Neural cell (in vitro differentiated cells): ENCODE measurements around the gene FLT3LG. TPM values are rescaled to one million over a fixed set of nuclear protein-coding genes. Genes with fewer than 3 reads are reported as not detected.

Source experiments
- H2AFZ ChIP-seq: fragments of 200-600, 300-800 bp; sonication (generic), shearing (Covaris generic); 2 replicates; pipeline ENCODE4 v1.6.0; 2014; ENCODE audit warnings: low read depth, mild to moderate bottlenecking, antibody characterized with exemption, low read length, moderate library complexity
- H3F3A ChIP-seq: fragments of 200-600 bp; shearing (Covaris generic); 2 replicates; pipeline ENCODE4 v1.6.1; 2016; ENCODE audit warnings: mild to moderate bottlenecking, moderate library complexity, mixed read lengths, antibody characterized with exemption, low read length; ENCODE audit not compliant: insufficient read depth, poor library complexity, severe bottlenecking
- H3K27ac ChIP-seq: fragments of 200-600, 300-800 bp; sonication (generic), shearing (Covaris generic); 2 replicates; pipeline ENCODE4 v1.5.1; 2014; ENCODE audit warnings: mild to moderate bottlenecking, low read length, moderate library complexity
- H3K27me3 ChIP-seq: fragments of 300-800, 200-600 bp; sonication (generic), shearing (Covaris generic); 2 replicates; pipeline ENCODE4 v1.6.0; 2014; ENCODE audit warnings: mild to moderate bottlenecking, low read depth, low read length, moderate library complexity; ENCODE audit not compliant: insufficient read depth
- H3K36me3 ChIP-seq: fragments of 300-800, 200-600 bp; sonication (generic), shearing (Covaris generic); 2 replicates; pipeline ENCODE4 v1.5.1; 2014; ENCODE audit warnings: mild to moderate bottlenecking, antibody characterized with exemption, low read length, moderate library complexity; ENCODE audit not compliant: insufficient read depth
- H3K4me2 ChIP-seq: fragments of 300-800, 200-600 bp; sonication (generic), shearing (Covaris generic); 2 replicates; pipeline ENCODE4 v1.6.0; 2014; ENCODE audit warnings: mild to moderate bottlenecking, low read length
- H3K4me3 ChIP-seq: fragments of 300-800, 200-600 bp; sonication (generic), shearing (Covaris generic); 2 replicates; pipeline ENCODE4 v1.5.1; 2014; ENCODE audit warnings: mild to moderate bottlenecking, low read length, moderate library complexity
- H3K79me2 ChIP-seq: fragments of 200-600 bp; shearing (Covaris generic); replicated peaks from 2 replicates; pipeline ENCODE4 v1.6.0; 2014; ENCODE audit warnings: mild to moderate bottlenecking, low read length, moderate library complexity; ENCODE audit not compliant: insufficient read depth
- H3K9ac ChIP-seq: fragments of 300-800, 200-600 bp; sonication (generic), shearing (Covaris generic); 2 replicates; pipeline ENCODE4 v1.6.1; 2016; ENCODE audit warnings: mild to moderate bottlenecking, low read length, mixed read lengths
- H3K9me2 ChIP-seq: fragments of 200-600 bp; shearing (Covaris generic); 2 replicates; pipeline ENCODE4 v1.6.1; 2016; ENCODE audit warnings: mild to moderate bottlenecking, low read length, mixed read lengths; ENCODE audit not compliant: insufficient read depth
- H3K9me3 ChIP-seq: fragments of 200-600, 300-800 bp; sonication (generic), shearing (Covaris generic); 2 replicates; pipeline ENCODE4 v1.6.1; 2016; ENCODE audit warnings: mild to moderate bottlenecking, mixed run types, low read length, moderate library complexity, mixed read lengths
- H4K20me1 ChIP-seq: fragments of 200-600 bp; shearing (Covaris generic); 2 replicates; pipeline ENCODE4 v1.6.1; 2016; ENCODE audit warnings: mild to moderate bottlenecking, mixed run types; ENCODE audit not compliant: insufficient read depth
- EP300 ChIP-seq: fragments of 450-650 bp; conservative IDR thresholded peaks from 2 replicates; pipeline ENCODE4 v1.6.1; 2014; ENCODE audit warnings: antibody characterized with exemption, mild to moderate bottlenecking, moderate library complexity; ENCODE audit not compliant: poor library complexity, severe bottlenecking
- EZH2 ChIP-seq: fragments of 200-600, 300-800 bp; shearing (Covaris generic), sonication (generic); IDR thresholded peaks from 2 replicates; pipeline ENCODE4 v1.6.1; 2014; ENCODE audit warnings: antibody characterized with exemption, low read length, borderline replicate concordance, mild to moderate bottlenecking; ENCODE audit not compliant: insufficient read depth, poor library complexity, severe bottlenecking
- MXI1 ChIP-seq: fragments of 450-650 bp; conservative IDR thresholded peaks from 2 replicates; pipeline ENCODE4 v1.6.1; 2014; ENCODE audit warnings: antibody characterized with exemption, mild to moderate bottlenecking; ENCODE audit not compliant: poor library complexity, severe bottlenecking
- POLR2AphosphoS5 ChIP-seq: IDR thresholded peaks from 2 replicates; pipeline ENCODE4 v1.6.1; 2012
- RAD21 ChIP-seq: fragments of 450-650 bp; conservative IDR thresholded peaks from 2 replicates; pipeline ENCODE4 v1.6.1; 2014; ENCODE audit warnings: antibody characterized with exemption, mild to moderate bottlenecking, moderate library complexity
- SMC3 ChIP-seq: fragments of 450-650 bp; conservative IDR thresholded peaks from 2 replicates; pipeline ENCODE4 v1.6.1; 2014; ENCODE audit warnings: antibody characterized with exemption, mild to moderate bottlenecking, moderate library complexity; ENCODE audit not compliant: poor library complexity
- TAF1 ChIP-seq: IDR thresholded peaks from 2 replicates; pipeline ENCODE4 v1.6.1; 2012; ENCODE audit warnings: low read depth
- polyA plus RNA-seq: library from polyadenylated mRNA; depleted of rRNA; stranded (reverse); fragments of >200 nt; gene quantifications from 2 replicates; pipeline ENCODE4 v1.2.3, GENCODE V29; 2014
- small RNA-seq, 3 experiments: library from RNA; depleted of rRNA; stranded (forward); fragments of <200 nt; gene quantifications; one replicate each; pipeline ENCODE3, GENCODE V24; 2012
- TF ChIP-seq, protein P1 (sequence below): fragments of 450-650 bp; IDR thresholded peaks from 2 replicates; pipeline ENCODE4 v1.5.1; 2014; ENCODE audit warnings: antibody characterized with exemption, mild to moderate bottlenecking, moderate library complexity; ENCODE audit not compliant: poor library complexity, severe bottlenecking
- TF ChIP-seq, protein P2 (sequence below): IDR thresholded peaks from 2 replicates; pipeline ENCODE4 v1.6.1; 2012; ENCODE audit warnings: borderline replicate concordance

FLT3LG gene
- polyA plus RNA-seq, 1 donor from 2014 or later: not detected

DNA sequence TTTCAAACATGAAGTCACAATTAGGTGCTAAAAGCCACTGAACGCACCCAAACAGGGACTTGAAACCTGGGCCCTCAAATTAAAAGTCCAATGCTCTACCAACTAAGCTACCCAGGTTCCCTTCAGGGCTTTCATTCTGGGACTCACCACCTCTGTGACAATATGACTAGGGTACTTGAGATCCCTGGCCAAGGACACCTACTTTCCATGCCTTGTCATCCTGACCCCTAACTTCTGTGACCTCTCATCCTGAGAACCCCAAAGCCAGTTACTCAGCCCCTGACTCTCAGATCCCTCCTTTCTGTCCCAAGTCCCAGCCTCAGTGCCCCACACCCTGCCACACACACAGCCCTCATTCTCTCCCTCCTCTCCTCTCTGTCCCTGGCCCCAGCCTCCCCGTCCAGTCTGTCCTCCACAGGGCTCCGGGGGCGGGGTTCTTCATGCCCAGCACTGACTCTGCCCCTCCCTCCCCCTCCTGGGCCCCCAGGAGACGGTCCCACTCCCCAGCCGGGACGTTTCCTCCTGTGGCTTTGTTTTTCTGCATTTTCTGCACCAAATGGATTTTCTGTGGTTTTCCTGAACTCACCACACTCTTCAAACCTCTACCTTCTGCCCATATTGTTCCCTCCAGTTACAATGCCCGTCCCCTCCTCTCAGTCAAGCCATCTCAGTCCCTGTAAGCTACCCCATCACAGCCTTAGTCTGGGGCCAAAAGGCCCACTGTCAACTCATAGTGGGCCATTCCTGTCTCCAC, 60.8 kb downstream of the FLT3LG start:
- Histone ChIP-seq H3K36me3 (no peaks in the 10 kb centered on the region), H4K20me1 (no peaks in the 10 kb centered on the region), H3K9me2 (no peaks in the 10 kb centered on the region), H2AFZ (no peak overlapping the region), H3K9me3 (no peaks in the 10 kb centered on the region), H3K79me2 (no peaks in the 10 kb centered on the region), H3K4me2 (peak overlapping the region; percentile 49), H3K4me3 (peak overlapping the region; percentile 92), H3K9ac (no peak overlapping the region), H3K27me3 (no peaks in the 10 kb centered on the region), H3K27ac (no peak overlapping the region), H3F3A (no peaks in the 10 kb centered on the region)
- TF ChIP-seq, protein P1, sequence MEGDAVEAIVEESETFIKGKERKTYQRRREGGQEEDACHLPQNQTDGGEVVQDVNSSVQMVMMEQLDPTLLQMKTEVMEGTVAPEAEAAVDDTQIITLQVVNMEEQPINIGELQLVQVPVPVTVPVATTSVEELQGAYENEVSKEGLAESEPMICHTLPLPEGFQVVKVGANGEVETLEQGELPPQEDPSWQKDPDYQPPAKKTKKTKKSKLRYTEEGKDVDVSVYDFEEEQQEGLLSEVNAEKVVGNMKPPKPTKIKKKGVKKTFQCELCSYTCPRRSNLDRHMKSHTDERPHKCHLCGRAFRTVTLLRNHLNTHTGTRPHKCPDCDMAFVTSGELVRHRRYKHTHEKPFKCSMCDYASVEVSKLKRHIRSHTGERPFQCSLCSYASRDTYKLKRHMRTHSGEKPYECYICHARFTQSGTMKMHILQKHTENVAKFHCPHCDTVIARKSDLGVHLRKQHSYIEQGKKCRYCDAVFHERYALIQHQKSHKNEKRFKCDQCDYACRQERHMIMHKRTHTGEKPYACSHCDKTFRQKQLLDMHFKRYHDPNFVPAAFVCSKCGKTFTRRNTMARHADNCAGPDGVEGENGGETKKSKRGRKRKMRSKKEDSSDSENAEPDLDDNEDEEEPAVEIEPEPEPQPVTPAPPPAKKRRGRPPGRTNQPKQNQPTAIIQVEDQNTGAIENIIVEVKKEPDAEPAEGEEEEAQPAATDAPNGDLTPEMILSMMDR: no peak
- TF ChIP-seq EZH2 (no peak), RAD21 (no peak), EP300 (no peak), POLR2AphosphoS5 (no peak), TAF1 (no peak), SMC3 (no peak), MXI1 (no peak)
- TF ChIP-seq, protein P2, sequence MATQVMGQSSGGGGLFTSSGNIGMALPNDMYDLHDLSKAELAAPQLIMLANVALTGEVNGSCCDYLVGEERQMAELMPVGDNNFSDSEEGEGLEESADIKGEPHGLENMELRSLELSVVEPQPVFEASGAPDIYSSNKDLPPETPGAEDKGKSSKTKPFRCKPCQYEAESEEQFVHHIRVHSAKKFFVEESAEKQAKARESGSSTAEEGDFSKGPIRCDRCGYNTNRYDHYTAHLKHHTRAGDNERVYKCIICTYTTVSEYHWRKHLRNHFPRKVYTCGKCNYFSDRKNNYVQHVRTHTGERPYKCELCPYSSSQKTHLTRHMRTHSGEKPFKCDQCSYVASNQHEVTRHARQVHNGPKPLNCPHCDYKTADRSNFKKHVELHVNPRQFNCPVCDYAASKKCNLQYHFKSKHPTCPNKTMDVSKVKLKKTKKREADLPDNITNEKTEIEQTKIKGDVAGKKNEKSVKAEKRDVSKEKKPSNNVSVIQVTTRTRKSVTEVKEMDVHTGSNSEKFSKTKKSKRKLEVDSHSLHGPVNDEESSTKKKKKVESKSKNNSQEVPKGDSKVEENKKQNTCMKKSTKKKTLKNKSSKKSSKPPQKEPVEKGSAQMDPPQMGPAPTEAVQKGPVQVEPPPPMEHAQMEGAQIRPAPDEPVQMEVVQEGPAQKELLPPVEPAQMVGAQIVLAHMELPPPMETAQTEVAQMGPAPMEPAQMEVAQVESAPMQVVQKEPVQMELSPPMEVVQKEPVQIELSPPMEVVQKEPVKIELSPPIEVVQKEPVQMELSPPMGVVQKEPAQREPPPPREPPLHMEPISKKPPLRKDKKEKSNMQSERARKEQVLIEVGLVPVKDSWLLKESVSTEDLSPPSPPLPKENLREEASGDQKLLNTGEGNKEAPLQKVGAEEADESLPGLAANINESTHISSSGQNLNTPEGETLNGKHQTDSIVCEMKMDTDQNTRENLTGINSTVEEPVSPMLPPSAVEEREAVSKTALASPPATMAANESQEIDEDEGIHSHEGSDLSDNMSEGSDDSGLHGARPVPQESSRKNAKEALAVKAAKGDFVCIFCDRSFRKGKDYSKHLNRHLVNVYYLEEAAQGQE: no peak

Small RNAs within 50 kb of the gene (small RNA-seq; reads per million reads assigned to genes)
- gene COX6CP7: 0 reads per million in 3 experiments
- 0.33 to 1.8 (median 0.46) reads per million in 3 experiments for gene MIR150
- gene SNORD32A: 0 reads per million in 3 experiments
- gene SNORD33: 0 reads per million in 3 experiments
- 0 reads per million in 3 experiments for gene SNORD34
- gene SNORD35A: 0 reads per million in 3 experiments
- gene SNORD35B: 0 reads per million in 3 experiments

Other genes starting within 250 kb of the FLT3LG start
- not detected in 2 replicates for gene SLC6A16, start 149.0 kb upstream of the FLT3LG start, polyA plus RNA-seq
- not detected in 2 replicates for gene CD37, start 138.8 kb upstream of the FLT3LG start, polyA plus RNA-seq
- gene TEAD2, start 111.8 kb upstream of the FLT3LG start, polyA plus RNA-seq: 1.0 and 1.3 TPM in 2 replicates
- gene DKKL1, start 110.3 kb upstream of the FLT3LG start, polyA plus RNA-seq: 2.8 TPM in 1 of 2 replicates, not detected in the other
- 0.11 TPM in 1 of 2 replicates, not detected in the other for gene KASH5, start 86.0 kb upstream of the FLT3LG start, polyA plus RNA-seq
- gene PTH2, start 50.8 kb upstream of the FLT3LG start, polyA plus RNA-seq: not detected in 2 replicates
- gene GFY, start 48.8 kb upstream of the FLT3LG start, polyA plus RNA-seq: not detected in 2 replicates
- gene SLC17A7, start 32.7 kb upstream of the FLT3LG start, polyA plus RNA-seq: 0.07 TPM in 1 of 2 replicates, not detected in the other
- 132 and 145 TPM in 2 replicates for gene PIH1D1, start 22.4 kb upstream of the FLT3LG start, polyA plus RNA-seq
- 13.5 and 16.7 TPM in 2 replicates for gene ALDH16A1, start 21.0 kb upstream of the FLT3LG start, polyA plus RNA-seq
- 2,313 and 2,518 TPM in 2 replicates for gene RPL13A, start 13.4 kb downstream of the FLT3LG start, polyA plus RNA-seq
- gene RPS11, start 22.2 kb downstream of the FLT3LG start, polyA plus RNA-seq: 4,020 and 4,439 TPM in 2 replicates
- 1.7 TPM in 1 of 2 replicates, not detected in the other for gene FCGRT, start 38.4 kb downstream of the FLT3LG start, polyA plus RNA-seq
- gene RCN3, start 53.8 kb downstream of the FLT3LG start, polyA plus RNA-seq: not detected in 2 replicates
- gene NOSIP, start 106.3 kb downstream of the FLT3LG start, polyA plus RNA-seq: 129 and 153 TPM in 2 replicates
- gene PRRG2, start 107.1 kb downstream of the FLT3LG start, polyA plus RNA-seq: not detected in 2 replicates
- 1.2 and 1.7 TPM in 2 replicates for gene PRR12, start 117.0 kb downstream of the FLT3LG start, polyA plus RNA-seq
- 1.2 TPM in 1 of 2 replicates, not detected in the other for gene RRAS, start 165.9 kb downstream of the FLT3LG start, polyA plus RNA-seq
- gene SCAF1, start 168.0 kb downstream of the FLT3LG start, polyA plus RNA-seq: 11.9 and 12.8 TPM in 2 replicates
- gene IRF3, start 191.6 kb downstream of the FLT3LG start, polyA plus RNA-seq: 31.3 and 39.4 TPM in 2 replicates
- gene BCL2L12, start 191.7 kb downstream of the FLT3LG start, polyA plus RNA-seq: 1.1 TPM in 1 of 2 replicates, not detected in the other
- 610 and 682 TPM in 2 replicates for gene PRMT1, start 203.1 kb downstream of the FLT3LG start, polyA plus RNA-seq
- gene ADM5, start 215.4 kb downstream of the FLT3LG start, polyA plus RNA-seq: 6.7 and 7.2 TPM in 2 replicates
- 204 and 240 TPM in 2 replicates for gene CPT1C, start 216.9 kb downstream of the FLT3LG start, polyA plus RNA-seq